Ovary (tissue), 9 donors: ENCODE results near the gene USP46. TPM values are rescaled to one million over a fixed set of nuclear protein-coding genes. Genes with fewer than 3 reads are reported as not detected.

Source experiments
- DNase-seq, 5 donors: peaks; one replicate each; pipeline ENCODE4 v3.0.0-alpha.2; 2019 to 2020
- H3K27ac ChIP-seq, 2 donors: fragments of 200-600 bp; one replicate each; pipeline versions ENCODE4 v1.5.1 to v1.8.0; 2019 to 2022
- H3K27me3 ChIP-seq: fragments of 200-600 bp; one replicate; pipeline ENCODE4 v1.8.0; 2022
- H3K36me3 ChIP-seq: fragments of 200-600 bp; sonication (generic); one replicate; pipeline ENCODE4 v1.5.1; 2019
- H3K4me1 ChIP-seq: one replicate; pipeline ENCODE4 v1.8.1; 2013; ENCODE audit warnings: mild to moderate bottlenecking, moderate library complexity; ENCODE audit not compliant: insufficient read depth
- H3K4me3 ChIP-seq: fragments of 200-600 bp; sonication (generic); one replicate; pipeline ENCODE4 v1.5.1; 2017
- H3K9me3 ChIP-seq, 2 donors: fragments of 200-600 bp in 1 of 2; sonication (generic) in 1 of 2; one replicate each; pipeline versions ENCODE4 v1.5.1 to v1.8.1; 2013 to 2019; ENCODE audit warnings: mild to moderate bottlenecking in 1 of 2, moderate library complexity in 1 of 2
- EP300 ChIP-seq: sonication (generic); formaldehyde crosslinking; IDR thresholded peaks from one replicate; pipeline ENCODE4 v1.6.1; 2017; ENCODE audit warnings: antibody characterized with exemption
- POLR2A ChIP-seq: fragments of 450-650 bp; IDR thresholded peaks from one replicate; pipeline ENCODE4 v1.6.1; 2017; ENCODE audit warnings: antibody characterized with exemption, mild to moderate bottlenecking, moderate library complexity
- WGBS, 3 donors: extraction: QIAGEN DNeasy Blood & Tissue Kit in 1 of 3; methylation state at CpG; one replicate each; pipeline versions ENCODE4 v1.1.5 to v1.1.7; 2013 to 2017; 5-methylcytosine and 5-hydroxymethylcytosine counted together
- intact Hi-C, 4 donors: fragments of 100-400 bp; cut with DNase I; formaldehyde crosslinking; loops; one replicate each; pipeline versions ENCODE4 v1.11.0 to v1.15.1; 2022 to 2023
- polyA plus RNA-seq, 2 donors: library from polyadenylated mRNA; stranded (reverse); fragments of 200-250 nt in 1 of 2; fragments of 350-450 nt in 1 of 2; fragmentation: Illumina TruSeq in 1 of 2; extraction: RNeasy Lipid Tissue Mini Kit (QIAGEN cat#74804) in 1 of 2; gene quantifications; one replicate each; pipeline ENCODE4 v1.2.3, GENCODE V29; 2013 to 2014
- total RNA-seq, 7 donors: library from RNA; depleted of rRNA in 2 of 7; stranded (reverse); fragments of >200 nt in 2 of 7; fragmentation: NEBNext Ultra II Directional in 3 of 7; extraction: Animal tissue kit (Norgen Biotek cat#: 25700) in 3 of 7; gene quantifications; one replicate each; pipeline versions ENCODE4 v1.1.0 to v1.2.4, GENCODE V29; 2016 to 2023
- TF ChIP-seq, protein P1 (sequence below), 3 donors: fragments of 450-650 bp in 2 of 3; fragments of 200-600 bp in 1 of 3; IDR thresholded peaks; one replicate each; pipeline versions ENCODE4 v1.5.1 to v1.8.0; 2016 to 2022; ENCODE audit warnings: antibody characterized with exemption in 3 of 3, mild to moderate bottlenecking in 1 of 3
- donor health status: DM: no; HTN: no; CAD: no; lungs with moderate emphysema.
- donor health status: DM: no; HTN: no; CAD: no.
- donor health status: Bipolar disorder and iron deficiency.
- donor health status: DM: yes; HTN: yes; CAD: no.
- donor health status: DM: no; HTN: no; CAD: no.
- donor health status: DM: yes; HTN: yes; CAD: no.

USP46 gene
- total and polyA plus RNA-seq, 9 donors, result 7.6 to 51.6 (median 26.9) TPM

DNA sequence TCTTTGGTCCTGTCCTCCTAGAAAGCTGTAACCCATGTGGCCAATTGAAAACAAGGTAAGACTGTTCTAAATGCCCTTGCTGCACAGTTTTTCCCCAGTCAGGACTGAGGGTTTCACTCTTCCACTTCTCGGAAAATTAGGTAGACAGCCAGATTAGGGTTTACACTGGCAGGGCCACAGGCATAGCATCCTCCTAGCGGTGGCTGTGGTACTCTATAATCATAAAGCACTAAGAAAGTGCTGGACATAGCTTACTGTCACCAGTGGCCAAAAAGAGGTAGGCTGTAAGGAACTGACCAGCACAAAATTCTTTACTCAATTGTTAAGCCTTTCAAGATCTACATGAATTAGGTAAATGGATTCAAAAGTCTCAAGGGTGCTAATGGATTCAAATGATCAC is 11.6 kb upstream of the USP46 start:
- intact Hi-C loops, result no loop called here
- DNase-seq, result no peak
- Histone ChIP-seq H3K27ac (no peak overlapping the region), H3K27me3 (no peaks in the 10 kb centered on the region), H3K4me3 (no peak overlapping the region), H3K36me3 (no peaks in the 10 kb centered on the region), H3K9me3 (no peaks in the 10 kb centered on the region), H3K4me1 (no peaks in the 10 kb centered on the region)
- 72 to 81% (median 76%) methylated on average over 2 of the region's 2 CpGs for WGBS, 3 donors
- TF ChIP-seq, protein P1, sequence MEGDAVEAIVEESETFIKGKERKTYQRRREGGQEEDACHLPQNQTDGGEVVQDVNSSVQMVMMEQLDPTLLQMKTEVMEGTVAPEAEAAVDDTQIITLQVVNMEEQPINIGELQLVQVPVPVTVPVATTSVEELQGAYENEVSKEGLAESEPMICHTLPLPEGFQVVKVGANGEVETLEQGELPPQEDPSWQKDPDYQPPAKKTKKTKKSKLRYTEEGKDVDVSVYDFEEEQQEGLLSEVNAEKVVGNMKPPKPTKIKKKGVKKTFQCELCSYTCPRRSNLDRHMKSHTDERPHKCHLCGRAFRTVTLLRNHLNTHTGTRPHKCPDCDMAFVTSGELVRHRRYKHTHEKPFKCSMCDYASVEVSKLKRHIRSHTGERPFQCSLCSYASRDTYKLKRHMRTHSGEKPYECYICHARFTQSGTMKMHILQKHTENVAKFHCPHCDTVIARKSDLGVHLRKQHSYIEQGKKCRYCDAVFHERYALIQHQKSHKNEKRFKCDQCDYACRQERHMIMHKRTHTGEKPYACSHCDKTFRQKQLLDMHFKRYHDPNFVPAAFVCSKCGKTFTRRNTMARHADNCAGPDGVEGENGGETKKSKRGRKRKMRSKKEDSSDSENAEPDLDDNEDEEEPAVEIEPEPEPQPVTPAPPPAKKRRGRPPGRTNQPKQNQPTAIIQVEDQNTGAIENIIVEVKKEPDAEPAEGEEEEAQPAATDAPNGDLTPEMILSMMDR (IDR thresholded peaks at IDR 0.05), result no peak
- TF ChIP-seq POLR2A, result no peak
- TF ChIP-seq EP300, result no peak

DNA sequence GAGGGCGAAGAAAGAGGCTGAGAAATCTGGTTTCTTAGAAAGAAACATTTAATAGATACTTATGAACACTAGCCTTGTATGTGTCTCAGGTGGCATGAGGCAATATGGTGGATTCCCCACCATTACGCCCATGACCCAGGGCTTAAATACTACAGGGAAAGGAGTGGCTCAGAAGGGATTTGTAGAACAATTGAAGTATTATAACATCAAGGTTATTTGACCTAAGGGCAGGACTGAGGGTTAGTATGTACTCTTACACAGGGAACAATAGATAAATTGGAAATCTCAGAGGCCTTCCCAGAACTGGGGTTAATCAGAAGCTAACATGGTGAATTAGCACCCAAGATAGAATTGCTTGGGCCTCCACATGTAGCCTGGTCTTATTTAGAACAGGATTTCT is 11.0 kb upstream of the USP46 start:
- DNase-seq, result no peak
- no peaks in the 10 kb centered on the region for H3K4me1 ChIP-seq
- H3K27ac ChIP-seq, result no peak overlapping the region
- no peaks in the 10 kb centered on the region for H3K27me3 ChIP-seq
- intact Hi-C loops, result no loop called here
- TF ChIP-seq, protein P1 (IDR thresholded peaks at IDR 0.05), result no peak
- TF ChIP-seq EP300 (no peak), POLR2A (no peak)
- no peak overlapping the region for H3K4me3 ChIP-seq
- no peaks in the 10 kb centered on the region for H3K36me3 ChIP-seq
- WGBS, 3 donors, result 92 to 100% (median 94%) methylated on average over 2 of the region's 2 CpGs
- H3K9me3 ChIP-seq, result no peaks in the 10 kb centered on the region

DNA sequence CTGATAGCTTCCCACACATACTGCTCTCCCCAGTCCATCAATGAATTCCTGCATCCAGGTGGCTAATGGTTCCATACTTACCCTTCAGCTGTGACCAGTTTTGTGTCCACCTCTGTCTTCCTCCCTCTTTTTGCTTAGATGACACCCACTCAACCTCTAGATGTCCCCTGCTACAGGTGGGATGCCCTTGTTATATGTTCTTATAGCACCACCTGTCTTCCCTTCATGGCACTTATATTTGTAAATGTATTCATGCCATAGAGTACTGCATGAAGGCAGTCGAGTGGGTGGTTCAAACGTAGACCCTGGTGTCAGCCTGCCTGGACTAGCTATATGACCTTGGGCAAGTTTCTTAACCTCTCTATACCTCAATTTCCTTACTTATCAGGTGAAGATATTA is 6.5 kb upstream of the USP46 start:
- 18 to 32% (median 31%) methylated on average over 2 of the region's 2 CpGs for WGBS, 3 donors
- no peaks in the 10 kb centered on the region for H3K9me3 ChIP-seq
- H3K4me1 ChIP-seq, result no peaks in the 10 kb centered on the region
- H3K4me3 ChIP-seq, result no peak overlapping the region
- DNase-seq, result no peak
- TF ChIP-seq EP300, result no peak
- TF ChIP-seq, protein P1 (IDR thresholded peaks at IDR 0.05), result no peak
- no peak for TF ChIP-seq POLR2A
- H3K27me3 ChIP-seq, result no peaks in the 10 kb centered on the region
- intact Hi-C loops, result no loop called here
- H3K27ac ChIP-seq, result no peak overlapping the region
- no peaks in the 10 kb centered on the region for H3K36me3 ChIP-seq

DNA sequence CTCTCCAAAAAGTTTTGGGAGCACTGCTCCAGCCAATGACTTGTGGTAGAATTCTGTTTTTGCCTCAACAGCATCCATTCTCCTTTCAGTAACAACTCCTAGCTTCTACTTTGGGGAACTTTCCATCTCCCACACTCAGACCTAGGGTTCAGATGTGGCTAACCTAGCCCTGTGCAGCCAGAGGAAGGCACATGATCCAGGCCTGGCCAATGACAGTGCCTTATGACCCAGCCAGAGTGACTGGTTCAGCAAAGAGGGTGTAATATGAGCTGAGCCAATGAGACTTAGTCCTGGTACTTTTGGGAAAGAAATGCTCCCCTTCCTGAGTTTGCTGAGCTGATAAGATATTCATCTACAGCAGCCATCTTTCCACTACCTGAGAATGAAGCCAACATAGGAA is 5.4 kb upstream of the USP46 start:
- intact Hi-C loops, result no loop called here
- Histone ChIP-seq H3K27me3 (no peaks in the 10 kb centered on the region), H3K4me3 (no peak overlapping the region), H3K36me3 (no peaks in the 10 kb centered on the region), H3K27ac (no peak overlapping the region), H3K4me1 (peaks cover 2% of the 10 kb centered on the region), H3K9me3 (no peaks in the 10 kb centered on the region)
- TF ChIP-seq, protein P1 (IDR thresholded peaks at IDR 0.05), result no peak
- TF ChIP-seq POLR2A (no peak), EP300 (no peak)
- no peak for DNase-seq
